OCI-LY1 (cell line): Measurements from ENCODE around the gene IWS1.
A peak's percentile ranks its signal among the peaks of the same experiment; 100 is the strongest.

ENCODE experiments used
- H2AFZ ChIP-seq: fragments of 200-600 bp; sonication (generic), shearing (Covaris generic); 2 replicates; pipeline ENCODE4 v1.6.0; 2014; ENCODE audit warnings: antibody characterized with exemption, mild to moderate bottlenecking, low read length
- H3F3A ChIP-seq: fragments of 200-600 bp; sonication (generic), shearing (Covaris generic); 2 replicates; pipeline ENCODE4 v1.6.0; 2014; ENCODE audit warnings: mild to moderate bottlenecking, antibody characterized with exemption, low read length, moderate library complexity; ENCODE audit not compliant: insufficient read depth
- H3K27ac ChIP-seq: fragments of 200-600 bp; sonication (generic); 2 replicates; pipeline ENCODE4 v1.5.1; 2014; ENCODE audit warnings: low read length, mixed run types, mild to moderate bottlenecking, low read depth; ENCODE audit not compliant: poor library complexity, severe bottlenecking
- H3K27me3 ChIP-seq: fragments of 200-600 bp; sonication (generic); 2 replicates; pipeline ENCODE4 v1.6.0; 2014; ENCODE audit warnings: antibody characterized with exemption, mild to moderate bottlenecking, low read length, moderate library complexity; ENCODE audit not compliant: insufficient read depth
- H3K36me3 ChIP-seq: fragments of 200-600 bp; sonication (generic); 2 replicates; pipeline ENCODE4 v1.6.1; 2014; ENCODE audit warnings: mild to moderate bottlenecking, antibody characterized with exemption, low read length, moderate library complexity, mixed read lengths; ENCODE audit not compliant: insufficient read depth
- H3K4me1 ChIP-seq: fragments of 200-600 bp; sonication (generic); 2 replicates; pipeline ENCODE4 v1.5.1; 2014; ENCODE audit warnings: mild to moderate bottlenecking, low read length, moderate library complexity; ENCODE audit not compliant: insufficient read depth, severe bottlenecking
- H3K4me2 ChIP-seq: fragments of 200-600 bp; sonication (generic), shearing (Covaris generic); 2 replicates; pipeline ENCODE4 v1.6.1; 2014; ENCODE audit warnings: low read length
- H3K4me3 ChIP-seq: fragments of 200-600 bp; sonication (generic); 2 replicates; pipeline ENCODE4 v1.5.1; 2014; ENCODE audit warnings: low read length, low read depth, mild to moderate bottlenecking, mixed read lengths; ENCODE audit not compliant: poor library complexity, severe bottlenecking
- H3K79me2 ChIP-seq: fragments of 200-600 bp; shearing (Covaris generic); 2 replicates; pipeline ENCODE4 v1.6.1; 2016; ENCODE audit warnings: mixed run types, low read length, mixed read lengths; ENCODE audit not compliant: insufficient read depth
- H3K9ac ChIP-seq: fragments of 200-600 bp; sonication (generic), shearing (Covaris generic); 2 replicates; pipeline ENCODE4 v1.6.1; 2014; ENCODE audit warnings: mild to moderate bottlenecking, low read length, mixed read lengths
- H3K9me2 ChIP-seq: fragments of 200-600 bp; sonication (generic), shearing (Covaris generic); 2 replicates; pipeline ENCODE4 v1.6.1; 2014; ENCODE audit warnings: low read depth, mild to moderate bottlenecking, low read length, mixed read lengths
- H3K9me3 ChIP-seq: fragments of 200-600 bp; shearing (Covaris generic); 2 replicates; pipeline ENCODE4 v1.6.1; 2014; ENCODE audit warnings: low read length, mixed read lengths
- H4K20me1 ChIP-seq: fragments of 200-600 bp; sonication (generic), shearing (Covaris generic); 2 replicates; pipeline ENCODE4 v1.6.0; 2016; ENCODE audit warnings: mild to moderate bottlenecking, low read length; ENCODE audit not compliant: insufficient read depth
- CTCF ChIP-seq: fragments of 200-600 bp; sonication (generic), shearing (Covaris generic); IDR thresholded peaks from 2 replicates; pipeline ENCODE4 v1.5.1; 2017; ENCODE audit warnings: mild to moderate bottlenecking, antibody characterized with exemption, low read length, moderate library complexity, mixed read lengths
- EZH2 ChIP-seq: fragments of 200-600 bp; sonication (generic), shearing (Covaris generic); IDR thresholded peaks from 2 replicates; pipeline ENCODE4 v1.8.0; 2017; ENCODE audit warnings: borderline replicate concordance, mixed run types, mild to moderate bottlenecking, antibody characterized with exemption, low read length, moderate library complexity, mixed read lengths

IWS1 gene

GRCh38 chr2:127535422-127535901, 9.2 kb upstream of the IWS1 start, which contains the start of gene MYO7B:
TSS of gene MYO7B (plus strand) at chr2:127535683. CDS start at chr2:127559723, 24,040 bp downstream.
- H3K4me3 ChIP-seq = no peak within 1 kb of the TSS
- H3K9me2 ChIP-seq = no peaks in the 10 kb centered on the region
- no peaks in the 10 kb centered on the region for H4K20me1 ChIP-seq
- no peak within 1 kb of the TSS for H2AFZ ChIP-seq
- H3K4me2 ChIP-seq = no peak within 1 kb of the TSS
- no peaks in the 10 kb centered on the region for H3K4me1 ChIP-seq
- H3K27ac ChIP-seq = no peak within 1 kb of the TSS
- no peaks in the 10 kb centered on the region for H3K9me3 ChIP-seq
- H3K36me3 ChIP-seq = no peaks in the 10 kb centered on the region
- no peaks in the 10 kb centered on the region for H3F3A ChIP-seq
- no peak within 1 kb of the TSS for H3K9ac ChIP-seq
- no peaks in the 10 kb centered on the region; the same call in 1 of the 2 replicates for H3K27me3 ChIP-seq
- no peaks in the 10 kb centered on the region for H3K79me2 ChIP-seq
- TF ChIP-seq CTCF (no peak), EZH2 (no peak)

GRCh38 chr2:127532296-127532695, 6.0 kb upstream of the IWS1 start:
- no peak overlapping the region for H3K27ac ChIP-seq
- H2AFZ ChIP-seq = no peak overlapping the region
- no peaks in the 10 kb centered on the region for H3K36me3 ChIP-seq
- H3K4me3 ChIP-seq = no peak overlapping the region
- no peaks in the 10 kb centered on the region for H3K9me3 ChIP-seq
- H3K79me2 ChIP-seq = no peaks in the 10 kb centered on the region
- H3K27me3 ChIP-seq = no peaks in the 10 kb centered on the region; the same call in 1 of the 2 replicates
- H3K4me2 ChIP-seq = no peak overlapping the region
- H3F3A ChIP-seq = no peaks in the 10 kb centered on the region
- peaks cover 2% of the 10 kb centered on the region for H3K4me1 ChIP-seq
- TF ChIP-seq EZH2 (no peak), CTCF (no peak)
- no peaks in the 10 kb centered on the region for H3K9me2 ChIP-seq
- no peaks in the 10 kb centered on the region for H4K20me1 ChIP-seq
- no peak overlapping the region for H3K9ac ChIP-seq

- no peak overlapping the region for H3K27ac ChIP-seq
- H3K9me3 ChIP-seq = no peaks in the 10 kb centered on the region
- no peak overlapping the region for H3K9ac ChIP-seq
- H3K36me3 ChIP-seq = no peaks in the 10 kb centered on the region
- H3K79me2 ChIP-seq = no peaks in the 10 kb centered on the region
- TF ChIP-seq EZH2 = no peak
- TF ChIP-seq CTCF = peak; percentile 13; the same call in 1 of the 2 replicates
- no peaks in the 10 kb centered on the region for H4K20me1 ChIP-seq
- no peak overlapping the region for H3K4me2 ChIP-seq
- no peaks in the 10 kb centered on the region for H3K9me2 ChIP-seq
- H3K4me3 ChIP-seq = no peak overlapping the region
- H2AFZ ChIP-seq = no peak overlapping the region
- no peaks in the 10 kb centered on the region; the same call in 1 of the 2 replicates for H3K27me3 ChIP-seq
- no peaks in the 10 kb centered on the region for H3F3A ChIP-seq
- H3K4me1 ChIP-seq = peaks cover 8% of the 10 kb centered on the region
Observed at GRCh38 chr2:127531221-127531648, 4.9 kb upstream of the IWS1 start.
